OCI-LY3 (cell line): ENCODE results near the gene TBC1D25.

ENCODE experiments used
- CTCF ChIP-seq: fragments of 200-600, 300-600 bp; sonication (generic); IDR thresholded peaks from 2 replicates; pipeline ENCODE4 v1.5.1; 2014; ENCODE audit warnings: antibody characterized with exemption, low read length, low read depth
- EZH2phosphoT487 ChIP-seq: fragments of 200-600 bp; shearing (Covaris generic); IDR thresholded peaks from 2 replicates; pipeline ENCODE4 v1.6.1; 2018; ENCODE audit warnings: antibody characterized with exemption, mixed run types, low read depth

GRCh38 chrX:48591255-48591791 lies 51.8 kb downstream of the TBC1D25 start:
- no peak for TF ChIP-seq CTCF
- no peak for TF ChIP-seq EZH2phosphoT487
